ENCODE data around the gene ZEB2.

DNA sequence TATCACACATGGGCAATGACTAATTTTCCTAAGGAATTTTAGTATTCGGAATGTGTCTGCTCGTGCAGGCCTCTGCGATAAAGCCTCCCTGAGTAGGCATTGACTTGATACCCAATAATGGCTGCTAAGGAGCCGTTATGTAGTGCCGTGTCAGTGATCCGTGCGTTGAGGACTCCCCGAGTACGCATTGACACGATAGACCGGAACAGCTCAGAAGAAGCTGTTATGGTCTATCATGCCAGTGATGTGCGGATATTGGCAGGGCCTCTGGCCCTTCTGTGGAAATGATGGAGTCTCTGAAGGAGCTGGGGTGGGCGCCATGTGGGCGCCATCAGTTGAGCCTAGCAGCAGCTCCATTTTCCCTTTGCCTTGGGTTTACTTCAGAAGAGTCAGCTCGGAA is 29.1 kb downstream of the ZEB2 start:
- TF ChIP-seq, protein P1, sequence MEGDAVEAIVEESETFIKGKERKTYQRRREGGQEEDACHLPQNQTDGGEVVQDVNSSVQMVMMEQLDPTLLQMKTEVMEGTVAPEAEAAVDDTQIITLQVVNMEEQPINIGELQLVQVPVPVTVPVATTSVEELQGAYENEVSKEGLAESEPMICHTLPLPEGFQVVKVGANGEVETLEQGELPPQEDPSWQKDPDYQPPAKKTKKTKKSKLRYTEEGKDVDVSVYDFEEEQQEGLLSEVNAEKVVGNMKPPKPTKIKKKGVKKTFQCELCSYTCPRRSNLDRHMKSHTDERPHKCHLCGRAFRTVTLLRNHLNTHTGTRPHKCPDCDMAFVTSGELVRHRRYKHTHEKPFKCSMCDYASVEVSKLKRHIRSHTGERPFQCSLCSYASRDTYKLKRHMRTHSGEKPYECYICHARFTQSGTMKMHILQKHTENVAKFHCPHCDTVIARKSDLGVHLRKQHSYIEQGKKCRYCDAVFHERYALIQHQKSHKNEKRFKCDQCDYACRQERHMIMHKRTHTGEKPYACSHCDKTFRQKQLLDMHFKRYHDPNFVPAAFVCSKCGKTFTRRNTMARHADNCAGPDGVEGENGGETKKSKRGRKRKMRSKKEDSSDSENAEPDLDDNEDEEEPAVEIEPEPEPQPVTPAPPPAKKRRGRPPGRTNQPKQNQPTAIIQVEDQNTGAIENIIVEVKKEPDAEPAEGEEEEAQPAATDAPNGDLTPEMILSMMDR (IDR thresholded peaks at IDR 0.05), result no peak
- no peak for TF ChIP-seq POLR2A (IDR thresholded peaks at IDR 0.05)

Data from adrenal gland (tissue), 5 donors.